Type B pancreatic cell (in vitro differentiated cells): ENCODE data around the gene MRC2. TPM values are rescaled to one million over a fixed set of nuclear protein-coding genes. Genes with fewer than 3 reads are reported as not detected.
"Not testable (repeated sequence)": the region's sequence is repeated elsewhere in the genome, so short reads cannot be mapped to it uniquely, and the experiment has no call there.

Experiments
- DNase-seq: peaks from one replicate; pipeline ENCODE4 v3.0.0; 2021; ENCODE audit warnings: mixed read lengths; ENCODE audit not compliant: unreplicated experiment; ENCODE audit errors: extremely low spot score
- H3K27ac Mint-ChIP-seq: 2 replicates; pipeline ENCODE4 v1.8.0; 2021; ENCODE audit warnings: mild to moderate bottlenecking, mixed read lengths
- H3K27me3 Mint-ChIP-seq: 2 replicates; pipeline ENCODE4 v1.8.0; 2021; ENCODE audit warnings: mixed read lengths
- H3K36me3 Mint-ChIP-seq: 2 replicates; pipeline ENCODE4 v1.8.0; 2021; ENCODE audit warnings: mixed read lengths
- H3K4me1 Mint-ChIP-seq: one replicate; pipeline ENCODE4 v1.8.0; 2021; ENCODE audit warnings: mixed read lengths; ENCODE audit not compliant: unreplicated experiment
- H3K4me3 Mint-ChIP-seq: 2 replicates; pipeline ENCODE4 v1.8.0; 2021; ENCODE audit warnings: mild to moderate bottlenecking, mixed read lengths
- H3K9me3 Mint-ChIP-seq: 2 replicates; pipeline ENCODE4 v1.8.0; 2021; ENCODE audit warnings: mixed read lengths
- CTCF ChIP-seq: fragments of 200-600 bp; sonication (generic); conservative IDR thresholded peaks from 2 replicates; pipeline ENCODE4 v1.5.0; 2021; ENCODE audit warnings: antibody characterized with exemption, mild to moderate bottlenecking
- total RNA-seq: library from RNA; stranded (reverse); gene quantifications from 2 replicates; pipeline ENCODE4 v1.2.1, GENCODE V29; 2021; ENCODE audit warnings: low replicate concordance

The MRC2 gene
- total RNA-seq, 1 donor from 2014 or later: 52.7 TPM

- H3K36me3 Mint-ChIP-seq: peaks cover 56% of the 10 kb centered on the region
- no peak overlapping the region for H3K27ac Mint-ChIP-seq
- DNase-seq: no peak
- no peak overlapping the region for H3K4me3 Mint-ChIP-seq
- peaks cover 6% of the 10 kb centered on the region for H3K9me3 Mint-ChIP-seq
- H3K27me3 Mint-ChIP-seq: no peaks in the 10 kb centered on the region
- no peak for TF ChIP-seq CTCF
- H3K4me1 Mint-ChIP-seq: peaks cover 6% of the 10 kb centered on the region
Measured at GRCh38 chr17:62596662-62597061, 30.8 kb upstream of the MRC2 start.

GRCh38 chr17:62597150-62597549 is 30.3 kb upstream of the MRC2 start:
- no peak for TF ChIP-seq CTCF
- Mint-ChIP-seq H3K36me3 (peaks cover 59% of the 10 kb centered on the region), H3K4me3 (no peak overlapping the region), H3K27me3 (no peaks in the 10 kb centered on the region), H3K4me1 (peaks cover 6% of the 10 kb centered on the region), H3K27ac (no peak overlapping the region), H3K9me3 (peaks cover 6% of the 10 kb centered on the region)
- no peak for DNase-seq

GRCh38 chr17:62597920-62598319 is 29.6 kb upstream of the MRC2 start:
- Mint-ChIP-seq H3K4me1 (peaks cover 6% of the 10 kb centered on the region), H3K36me3 (peaks cover 61% of the 10 kb centered on the region), H3K27ac (no peak overlapping the region), H3K27me3 (no peaks in the 10 kb centered on the region), H3K9me3 (peaks cover 6% of the 10 kb centered on the region), H3K4me3 (peak overlapping the region; percentile 20)
- no peak for DNase-seq
- TF ChIP-seq CTCF: no peak

GRCh38 chr17:62599964-62600657 is 27.4 kb upstream of the MRC2 start:
- Mint-ChIP-seq H3K4me1 (peaks cover 6% of the 10 kb centered on the region), H3K27ac (no peak overlapping the region), H3K27me3 (no peaks in the 10 kb centered on the region), H3K36me3 (peaks cover 61% of the 10 kb centered on the region), H3K9me3 (peaks cover 6% of the 10 kb centered on the region), H3K4me3 (no peak overlapping the region)
- no peak for DNase-seq
- no peak for TF ChIP-seq CTCF

GRCh38 chr17:62600805-62601204 is 26.7 kb upstream of the MRC2 start:
- H3K36me3 Mint-ChIP-seq: peaks cover 61% of the 10 kb centered on the region
- no peak for TF ChIP-seq CTCF
- peaks cover 6% of the 10 kb centered on the region for H3K4me1 Mint-ChIP-seq
- DNase-seq: no peak
- no peak overlapping the region for H3K4me3 Mint-ChIP-seq
- peaks cover 6% of the 10 kb centered on the region for H3K9me3 Mint-ChIP-seq
- H3K27me3 Mint-ChIP-seq: no peaks in the 10 kb centered on the region
- no peak overlapping the region for H3K27ac Mint-ChIP-seq

- no peak for DNase-seq
- Mint-ChIP-seq H3K27me3 (no peaks in the 10 kb centered on the region), H3K9me3 (peaks cover 6% of the 10 kb centered on the region), H3K4me1 (peaks cover 6% of the 10 kb centered on the region), H3K27ac (no peak overlapping the region), H3K4me3 (no peak overlapping the region), H3K36me3 (peaks cover 56% of the 10 kb centered on the region)
- no peak for TF ChIP-seq CTCF
Measured at GRCh38 chr17:62601471-62601870, 26.0 kb upstream of the MRC2 start.

GRCh38 chr17:62603783-62604182 is 23.7 kb upstream of the MRC2 start:
- H3K4me3 Mint-ChIP-seq, DNase-seq, H3K9me3 Mint-ChIP-seq, H3K27me3 Mint-ChIP-seq, H3K4me1 Mint-ChIP-seq, H3K27ac Mint-ChIP-seq: not testable (repeated sequence)
- H3K36me3 Mint-ChIP-seq: peaks cover 52% of the 10 kb centered on the region
